H9 (cell line): ENCODE results near the gene METRNL. TPM values are rescaled to one million over a fixed set of nuclear protein-coding genes. Genes with fewer than 3 reads are reported as not detected.

Source experiments
- DNase-seq: peaks from one replicate; pipeline ENCODE4 v3.0.0-alpha.2; 2017
- H2AFZ ChIP-seq: one replicate; pipeline ENCODE4 v1.6.1; 2013; ENCODE audit warnings: mild to moderate bottlenecking, low read length, control low read depth, moderate library complexity
- H2AK5ac ChIP-seq: 2 replicates; pipeline ENCODE4 v1.6.1; 2013; ENCODE audit warnings: low read length, control low read depth, mixed read lengths; ENCODE audit not compliant: insufficient read length
- H2BK120ac ChIP-seq: one replicate; pipeline ENCODE4 v1.6.1; 2013; ENCODE audit warnings: low read depth, mild to moderate bottlenecking, low read length, control low read depth, inconsistent platforms; ENCODE audit not compliant: poor library complexity, severe bottlenecking
- H2BK12ac ChIP-seq: 2 replicates; pipeline ENCODE4 v1.6.1; 2013; ENCODE audit warnings: low read length, control low read depth, mixed read lengths, low read depth; ENCODE audit not compliant: insufficient read length
- H2BK15ac ChIP-seq: 2 replicates; pipeline ENCODE4 v1.6.1; 2013; ENCODE audit warnings: low read depth, low read length, control low read depth
- H2BK20ac ChIP-seq: one replicate; pipeline ENCODE4 v1.6.1; 2013; ENCODE audit warnings: low read depth, mild to moderate bottlenecking, low read length, control low read depth, inconsistent platforms; ENCODE audit not compliant: poor library complexity, severe bottlenecking
- H2BK5ac ChIP-seq: 2 replicates; pipeline ENCODE4 v1.6.1; 2013; ENCODE audit warnings: low read length, control low read depth, mixed read lengths; ENCODE audit not compliant: insufficient read length
- H3K14ac ChIP-seq: 2 replicates; pipeline ENCODE4 v1.6.1; 2013; ENCODE audit warnings: low read length, control low read depth; ENCODE audit not compliant: insufficient read depth
- H3K18ac ChIP-seq: 2 replicates; pipeline ENCODE4 v1.6.1; 2013; ENCODE audit warnings: low read depth, mild to moderate bottlenecking, mixed read lengths, low read length, control low read depth; ENCODE audit not compliant: insufficient read length
- H3K23ac ChIP-seq: 2 replicates; pipeline ENCODE4 v1.6.1; 2013; ENCODE audit warnings: low read length, control low read depth, mixed read lengths, low read depth; ENCODE audit not compliant: insufficient read length
- H3K23me2 ChIP-seq: 2 replicates; pipeline ENCODE4 v1.6.1; 2013; ENCODE audit warnings: low read depth, mild to moderate bottlenecking, mixed read lengths, low read length, control low read depth; ENCODE audit not compliant: insufficient read length, poor library complexity, severe bottlenecking
- H3K27ac ChIP-seq: 2 replicates; pipeline ENCODE4 v1.5.1; 2013; ENCODE audit warnings: low read length, control low read depth, mixed read lengths, low read depth; ENCODE audit not compliant: insufficient read length
- H3K27me3 ChIP-seq: 2 replicates; pipeline ENCODE4 v1.6.1; 2013; ENCODE audit warnings: low read length, control low read depth, inconsistent platforms; ENCODE audit not compliant: insufficient read depth
- H3K4ac ChIP-seq: 2 replicates; pipeline ENCODE4 v1.6.1; 2013; ENCODE audit warnings: low read depth, mild to moderate bottlenecking, control low read depth, inconsistent platforms, low read length, moderate library complexity
- H3K4me1 ChIP-seq: 2 replicates; pipeline ENCODE4 v1.6.1; 2013; ENCODE audit warnings: low read length, control low read depth, inconsistent platforms; ENCODE audit not compliant: insufficient read depth
- H3K4me2 ChIP-seq: 2 replicates; pipeline ENCODE4 v1.6.1; 2013; ENCODE audit warnings: low read length, control low read depth, mixed read lengths; ENCODE audit not compliant: insufficient read length, insufficient read depth
- H3K56ac ChIP-seq: 2 replicates; pipeline ENCODE4 v1.6.1; 2013; ENCODE audit warnings: low read depth, mild to moderate bottlenecking, mixed read lengths, low read length, control low read depth; ENCODE audit not compliant: insufficient read length
- H3K79me1 ChIP-seq: 2 replicates; pipeline ENCODE4 v1.6.1; 2013; ENCODE audit warnings: low read depth, mild to moderate bottlenecking, moderate library complexity, low read length, control low read depth, inconsistent platforms; ENCODE audit not compliant: insufficient read depth, poor library complexity, severe bottlenecking
- H3K79me2 ChIP-seq: 2 replicates; pipeline ENCODE4 v1.6.1; 2013; ENCODE audit warnings: low read length, control low read depth, inconsistent platforms; ENCODE audit not compliant: insufficient read depth
- H3K9ac ChIP-seq: 2 replicates; pipeline ENCODE4 v1.6.1; 2013; ENCODE audit warnings: low read length, control low read depth, mixed read lengths; ENCODE audit not compliant: insufficient read length; ENCODE audit errors: extremely low read depth
- H3K9me3 ChIP-seq: one replicate; pipeline ENCODE4 v1.6.1; 2013; ENCODE audit warnings: low read depth, low read length, inconsistent platforms; ENCODE audit not compliant: control insufficient read depth
- H3T11ph ChIP-seq: one replicate; pipeline ENCODE4 v1.6.1; 2013; ENCODE audit warnings: mild to moderate bottlenecking, low read length, control low read depth, inconsistent platforms
- H4K20me1 ChIP-seq: one replicate; pipeline ENCODE4 v1.6.1; 2013; ENCODE audit not compliant: control insufficient read depth, insufficient read length, insufficient read depth
- H4K5ac ChIP-seq: 2 replicates; pipeline ENCODE4 v1.6.1; 2013; ENCODE audit warnings: low read depth, mild to moderate bottlenecking, mixed read lengths, low read length, control low read depth; ENCODE audit not compliant: insufficient read length
- H4K8ac ChIP-seq: replicated peaks from 2 replicates; pipeline ENCODE4 v1.6.1; 2013; ENCODE audit warnings: low read length, control low read depth, mixed read lengths, low read depth; ENCODE audit not compliant: insufficient read length
- H4K91ac ChIP-seq: 2 replicates; pipeline ENCODE4 v1.6.1; 2013; ENCODE audit warnings: low read depth, mild to moderate bottlenecking, moderate library complexity, mixed read lengths, low read length, control low read depth; ENCODE audit not compliant: insufficient read length
- H3K27ac Mint-ChIP-seq, 3 experiments: 2 replicates in 2 of 3; 3 replicates in 1 of 3; pipeline ENCODE4 v1.8.0; 2020 to 2021; ENCODE audit warnings: mixed read lengths in 3 of 3, mild to moderate bottlenecking in 1 of 3, moderate library complexity in 1 of 3
- H3K27me3 Mint-ChIP-seq: 2 replicates; pipeline ENCODE4 v1.8.0; 2021; ENCODE audit warnings: low read depth, mild to moderate bottlenecking, moderate library complexity, mixed read lengths
- H3K36me3 Mint-ChIP-seq, 3 experiments: 2 replicates in 2 of 3; 3 replicates in 1 of 3; pipeline ENCODE4 v1.8.0; 2020 to 2021; ENCODE audit warnings: low read depth in 3 of 3, mixed read lengths in 3 of 3; ENCODE audit not compliant: insufficient read depth in 1 of 3
- H3K4me1 Mint-ChIP-seq, 2 experiments: 2 replicates each; pipeline ENCODE4 v1.8.0; 2020; ENCODE audit warnings: mixed read lengths in 2 of 2
- H3K4me3 Mint-ChIP-seq, 2 experiments: 2 replicates in 1 of 2; 3 replicates in 1 of 2; pipeline ENCODE4 v1.8.0; 2020 to 2021; ENCODE audit warnings: mild to moderate bottlenecking in 2 of 2, mixed read lengths in 2 of 2, moderate library complexity in 1 of 2
- H3K9me3 Mint-ChIP-seq, 2 experiments: 2 replicates in 1 of 2; 3 replicates in 1 of 2; pipeline ENCODE4 v1.8.0; 2020; ENCODE audit warnings: mild to moderate bottlenecking in 2 of 2, mixed read lengths in 2 of 2, moderate library complexity in 1 of 2
- CTCF ChIP-seq: fragments of 200-600 bp; sonication (generic); conservative IDR thresholded peaks from 3 replicates; pipeline ENCODE4 v1.8.0; 2021; ENCODE audit warnings: antibody characterized with exemption, mild to moderate bottlenecking
- WGBS: extraction: QIAGEN DNeasy Blood & Tissue Kit; methylation state at CpG from one replicate; pipeline ENCODE4 v1.1.7; 2013; ENCODE audit warnings: missing lambda C conversion rate, low lambda C conversion rate, mixed read lengths; ENCODE audit not compliant: insufficient read length; ENCODE audit errors: extremely low coverage; 5-methylcytosine and 5-hydroxymethylcytosine counted together
- total RNA-seq: library from RNA; stranded (reverse); gene quantifications from 2 replicates; pipeline ENCODE4 v1.2.1, GENCODE V29; 2021

The METRNL gene
- total RNA-seq, 1 experiment from 2014 or later = 21.4 TPM

GRCh38 chr17:83079766-83080578 lies 563 bp downstream of the METRNL start:
- no peak overlapping the region for H2BK20ac ChIP-seq
- no peak overlapping the region for H2BK12ac ChIP-seq
- H4K91ac ChIP-seq = no peak overlapping the region
- H3K9ac ChIP-seq = no peak overlapping the region
- no peak overlapping the region for H3K27ac Mint-ChIP-seq
- H3K4ac ChIP-seq = no peak overlapping the region
- H3K4me2 ChIP-seq = no peak overlapping the region
- no peaks in the 10 kb centered on the region for H3K79me1 ChIP-seq
- H2AFZ ChIP-seq = no peak overlapping the region
- H2AK5ac ChIP-seq = no peak overlapping the region
- H4K20me1 ChIP-seq = no peaks in the 10 kb centered on the region
- H3K9me3 ChIP-seq = no peaks in the 10 kb centered on the region
- H3K23me2 ChIP-seq = peaks cover 6% of the 10 kb centered on the region
- no peak overlapping the region for H4K5ac ChIP-seq
- no peaks in the 10 kb centered on the region; a peak in 1 of 5 replicates for H3K9me3 Mint-ChIP-seq
- H3K18ac ChIP-seq = no peak overlapping the region
- no peak overlapping the region for H3K56ac ChIP-seq
- TF ChIP-seq CTCF = no peak
- H3K4me1 ChIP-seq = peaks cover 11% of the 10 kb centered on the region; the same call in 1 of the 2 replicates
- no peak for DNase-seq
- peaks cover 25 to 34% of the 10 kb centered on the region in 2 experiments for H3K4me1 Mint-ChIP-seq
- H3K14ac ChIP-seq = no peak overlapping the region
- H4K8ac ChIP-seq = no peak overlapping the region
- WGBS = no CpG with 5 or more reads among the region's 127 CpGs
- no peak overlapping the region for H2BK120ac ChIP-seq
- H3K27me3 Mint-ChIP-seq = peaks cover 57% of the 10 kb centered on the region
- H3T11ph ChIP-seq = no peak overlapping the region
- H3K4me3 Mint-ChIP-seq = no peak overlapping the region
- peaks cover 14% of the 10 kb centered on the region; the same call in 1 of the 2 replicates for H3K27me3 ChIP-seq
- H3K27ac ChIP-seq = no peak overlapping the region
- no peak overlapping the region for H2BK5ac ChIP-seq
- no peak overlapping the region for H2BK15ac ChIP-seq
- H3K79me2 ChIP-seq = no peaks in the 10 kb centered on the region; the same call in 1 of the 2 replicates
- H3K36me3 Mint-ChIP-seq = peaks cover 7 to 14% (median 13%) of the 10 kb centered on the region in 3 experiments; a peak in 5 of 7 replicates
- no peak overlapping the region for H3K23ac ChIP-seq
